WTC11 (cell line): Measurements from ENCODE around the gene ALK. TPM values are rescaled to one million over a fixed set of nuclear protein-coding genes. Genes with fewer than 3 reads are reported as not detected.

Source experiments
- ATAC-seq: fragments of 200-7000 bp; cut with Tn5 transposase; 2 replicates; pipeline ENCODE4 v1.10.0; 2021; ENCODE audit warnings: mild to moderate bottlenecking, moderate library complexity
- CTCF ChIA-PET: fragments of 300-600 bp; sonication (Branson Sonifier 250); formaldehyde crosslinking; loops from one replicate; lab custom pipeline; 2021; ENCODE audit warnings: antibody characterized with exemption; lab: Charles Lee
- POLR2A ChIA-PET: fragments of 350-600 bp; sonication (Branson Sonifier 250); formaldehyde crosslinking; loops from one replicate; lab custom pipeline; 2021; ENCODE audit warnings: antibody characterized with exemption; lab: Charles Lee
- DNase-seq: peaks from one replicate; pipeline ENCODE4 v3.0.0; 2021; ENCODE audit warnings: low spot score
- H3K27ac Mint-ChIP-seq: 2 replicates; pipeline ENCODE4 v1.8.0; 2021; ENCODE audit warnings: mixed read lengths
- H3K27me3 Mint-ChIP-seq: 2 replicates; pipeline ENCODE4 v1.8.0; 2021; ENCODE audit warnings: low read depth, mild to moderate bottlenecking, moderate library complexity, mixed read lengths
- H3K36me3 Mint-ChIP-seq: 2 replicates; pipeline ENCODE4 v1.8.0; 2021; ENCODE audit warnings: mixed read lengths
- H3K4me1 Mint-ChIP-seq: 2 replicates; pipeline ENCODE4 v1.8.0; 2022; ENCODE audit warnings: mixed read lengths
- H3K4me3 Mint-ChIP-seq: 2 replicates; pipeline ENCODE4 v1.8.0; 2021; ENCODE audit warnings: mild to moderate bottlenecking, moderate library complexity, mixed read lengths
- H3K9me3 Mint-ChIP-seq: 2 replicates; pipeline ENCODE4 v1.8.0; 2021; ENCODE audit warnings: mixed read lengths
- AFF4 ChIP-seq: sonication (generic); formaldehyde crosslinking; IDR thresholded peaks from 2 replicates; pipeline ENCODE4 v1.8.1; 2023; ENCODE audit warnings: mild to moderate bottlenecking, missing genetic modification reagents, borderline replicate concordance
- CREB1 ChIP-seq: sonication (generic); formaldehyde crosslinking; IDR thresholded peaks from 2 replicates; pipeline ENCODE4 v1.8.0; 2023; ENCODE audit warnings: mild to moderate bottlenecking, missing genetic modification reagents
- E2F1 ChIP-seq: sonication (generic); formaldehyde crosslinking; IDR thresholded peaks from 2 replicates; pipeline ENCODE4 v1.8.0; 2022; ENCODE audit warnings: mild to moderate bottlenecking, missing genetic modification reagents
- ETV6 ChIP-seq: sonication (generic); formaldehyde crosslinking; IDR thresholded peaks from 2 replicates; pipeline ENCODE4 v1.8.1; 2022; ENCODE audit warnings: mild to moderate bottlenecking, missing genetic modification reagents
- JUN ChIP-seq: sonication (generic); formaldehyde crosslinking; IDR thresholded peaks from 2 replicates; pipeline ENCODE4 v1.8.0; 2023; ENCODE audit warnings: mild to moderate bottlenecking, missing genetic modification reagents
- NFATC4 ChIP-seq: fragments of 250-450 bp; sonication (Bioruptor Pico); IDR thresholded peaks from 2 replicates; pipeline ENCODE4 v1.9.0; 2021; ENCODE audit warnings: mild to moderate bottlenecking
- RELA ChIP-seq: sonication (generic); formaldehyde crosslinking; IDR thresholded peaks from 2 replicates; pipeline ENCODE4 v1.8.1; 2022; ENCODE audit warnings: missing genetic modification reagents, mild to moderate bottlenecking, borderline replicate concordance
- SP1 ChIP-seq: sonication (generic); formaldehyde crosslinking; conservative IDR thresholded peaks from 2 replicates; pipeline ENCODE4 v1.8.1; 2022; ENCODE audit warnings: missing genetic modification reagents
- STAT6 ChIP-seq: sonication (generic); formaldehyde crosslinking; conservative IDR thresholded peaks from 2 replicates; pipeline ENCODE4 v1.8.1; 2023; ENCODE audit warnings: mild to moderate bottlenecking, low read depth, missing genetic modification reagents, moderate library complexity
- TEAD4 ChIP-seq: sonication (generic); formaldehyde crosslinking; IDR thresholded peaks from 2 replicates; pipeline ENCODE4 v1.8.0; 2022; ENCODE audit warnings: mild to moderate bottlenecking, missing genetic modification reagents
- USF1 ChIP-seq: sonication (generic); formaldehyde crosslinking; IDR thresholded peaks from 2 replicates; pipeline ENCODE4 v1.8.0; 2022; ENCODE audit warnings: mild to moderate bottlenecking, missing genetic modification reagents
- ZMAT4 ChIP-seq: fragments of 250-450 bp; sonication (Bioruptor Pico); IDR thresholded peaks from 2 replicates; pipeline ENCODE4 v1.9.0; 2021; ENCODE audit warnings: mild to moderate bottlenecking
- ZNF219 ChIP-seq: sonication (generic); formaldehyde crosslinking; IDR thresholded peaks from 2 replicates; pipeline ENCODE4 v1.8.0; 2023; ENCODE audit warnings: missing genetic modification reagents, mild to moderate bottlenecking, borderline replicate concordance
- ZNF317 ChIP-seq: sonication (generic); formaldehyde crosslinking; IDR thresholded peaks from 2 replicates; pipeline ENCODE4 v1.8.1; 2023; ENCODE audit warnings: low read depth, mild to moderate bottlenecking, moderate library complexity, missing genetic modification reagents, borderline replicate concordance
- ZSCAN18 ChIP-seq: fragments of 250-450 bp; sonication (Bioruptor Pico); IDR thresholded peaks from 2 replicates; pipeline ENCODE4 v2.1.2; 2022; ENCODE audit warnings: mild to moderate bottlenecking, moderate library complexity
- total RNA-seq: library from RNA; stranded (reverse); gene quantifications from 3 replicates; pipeline ENCODE4 v1.2.3, GENCODE V29; 2021

ALK gene
- total RNA-seq, 1 experiment from 2014 or later = not detected

- TF ChIP-seq RELA (no peak), STAT6 (CRISPR knock-in tag) (no peak), ZNF219 (no peak)
- no peak overlapping the region for H3K27ac Mint-ChIP-seq
- H3K36me3 Mint-ChIP-seq = no peaks in the 10 kb centered on the region
- ChIA-PET CTCF (no interaction called here), POLR2A (no interaction called here)
- H3K4me3 Mint-ChIP-seq = no peak overlapping the region
- no peaks in the 10 kb centered on the region for H3K27me3 Mint-ChIP-seq
- no peak for DNase-seq
- ATAC-seq = no peak
- H3K9me3 Mint-ChIP-seq = peaks cover 6% of the 10 kb centered on the region
- peaks cover 10% of the 10 kb centered on the region for H3K4me1 Mint-ChIP-seq
These were observed 114.9 kb downstream of the ALK start for GRCh38 chr2:29806461-29806860.

- Mint-ChIP-seq H3K4me1 (peaks cover 4% of the 10 kb centered on the region; the same call in 1 of the 2 replicates), H3K27ac (no peak overlapping the region), H3K4me3 (no peak overlapping the region), H3K27me3 (no peaks in the 10 kb centered on the region), H3K9me3 (peaks cover 6% of the 10 kb centered on the region), H3K36me3 (no peaks in the 10 kb centered on the region)
- no peak for ATAC-seq
- ChIA-PET POLR2A (no interaction called here), CTCF (no interaction called here)
- TF ChIP-seq AFF4 (CRISPR knock-in tag) (no peak), NFATC4 (no peak), CREB1 (CRISPR knock-in tag) (no peak), ZNF317 (CRISPR knock-in tag) (no peak), E2F1 (CRISPR knock-in tag) (no peak), JUN (no peak), ZMAT4 (CRISPR knock-in tag) (no peak), SP1 (CRISPR knock-in tag) (no peak), ETV6 (CRISPR knock-in tag) (no peak), USF1 (CRISPR knock-in tag) (no peak), TEAD4 (CRISPR knock-in tag) (no peak), ZSCAN18 (CRISPR knock-in tag) (no peak)
- DNase-seq = no peak
These were observed 116.7 kb downstream of the ALK start for GRCh38 chr2:29804671-29805070.
